B cell (primary cell): ENCODE results near the gene OR8U1. TPM values are rescaled to one million over a fixed set of nuclear protein-coding genes. Genes with fewer than 3 reads are reported as not detected.

Experiments
- ATAC-seq: fragments of 200-7000 bp; cut with Tn5 transposase; one replicate; pipeline ENCODE4 v1.10.0; 2021; ENCODE audit warnings: low read depth, mild to moderate bottlenecking, moderate number of reproducible peaks, moderate library complexity
- CTCF ChIA-PET: fragments of 350-600 bp; sonication (Branson Sonifier 250); formaldehyde crosslinking; loops from one replicate; lab custom pipeline; 2021; ENCODE audit warnings: antibody characterized with exemption, inconsistent platforms; lab: Charles Lee
- POLR2A ChIA-PET: fragments of 350-600 bp; sonication (Branson Sonifier 250); formaldehyde crosslinking; loops from one replicate; lab custom pipeline; 2021; ENCODE audit warnings: antibody characterized with exemption; lab: Charles Lee
- DNase-seq: peaks from one replicate; pipeline ENCODE4 v3.0.0; 2013
- H2AFZ ChIP-seq: 2 replicates; pipeline ENCODE4 v1.6.1; 2012; ENCODE audit warnings: mild to moderate bottlenecking, low read depth, low read length; ENCODE audit not compliant: insufficient read depth, poor library complexity, severe bottlenecking
- H3K27ac ChIP-seq, 2 donors: 1 replicate in 1 of 2; 2 replicates in 1 of 2; pipeline ENCODE4 v1.5.1; 2012 to 2013; ENCODE audit warnings: low read length in 2 of 2, mild to moderate bottlenecking in 2 of 2, moderate library complexity in 1 of 2
- H3K27me3 ChIP-seq, 4 experiments: fragments of 200-600 bp in 1 of 4; sonication (generic) in 1 of 4; replicated peaks in 1 of 4; 1 replicate in 2 of 4; 2 replicates in 2 of 4; pipeline versions ENCODE4 v1.6.1 to v1.7.0; 2013 to 2016; ENCODE audit warnings: low read length in 3 of 4, mild to moderate bottlenecking in 2 of 4, mixed read lengths in 1 of 4, moderate library complexity in 1 of 4; ENCODE audit not compliant: insufficient read depth in 4 of 4, control insufficient read depth in 3 of 4; ENCODE audit errors: control extremely low read depth in 1 of 4
- H3K36me3 ChIP-seq, 2 experiments: replicated peaks in 1 of 2; 1 replicate in 1 of 2; 2 replicates in 1 of 2; pipeline versions ENCODE4 v1.6.1 to v1.7.1; 2013; ENCODE audit warnings: low read length in 1 of 2; ENCODE audit not compliant: insufficient read depth in 2 of 2, control insufficient read depth in 1 of 2; ENCODE audit errors: control extremely low read depth in 1 of 2, extremely low read depth in 1 of 2
- H3K4me1 ChIP-seq, 2 donors: fragments of 200-600 bp in 1 of 2; sonication (generic) in 1 of 2; 1 replicate in 1 of 2; 2 replicates in 1 of 2; pipeline versions ENCODE4 v1.5.1 to v1.6.1; 2013 to 2017; ENCODE audit warnings: low read length in 2 of 2; ENCODE audit not compliant: control insufficient read depth in 2 of 2, insufficient read depth in 2 of 2
- H3K4me2 ChIP-seq: replicated peaks from 2 replicates; pipeline ENCODE3; 2012; ENCODE audit warnings: mild to moderate bottlenecking, low read depth, low read length; ENCODE audit not compliant: poor library complexity, severe bottlenecking
- H3K4me3 ChIP-seq, 5 experiments: fragments of 200-600 bp in 1 of 5; sonication (generic) in 1 of 5; 1 replicate in 3 of 5; 2 replicates in 2 of 5; pipeline versions ENCODE4 v1.5.1 to v1.7.0; 2011 to 2016; ENCODE audit warnings: low read length in 4 of 5, mild to moderate bottlenecking in 4 of 5, low read depth in 2 of 5, control low read depth in 1 of 5, moderate library complexity in 1 of 5; ENCODE audit not compliant: insufficient read depth in 1 of 5; ENCODE audit errors: control extremely low read depth in 1 of 5, extremely low read depth in 1 of 5
- H3K79me2 ChIP-seq: fragments of 200-600 bp; sonication (generic); one replicate; pipeline ENCODE4 v1.6.0; 2016; ENCODE audit warnings: low read length; ENCODE audit not compliant: control insufficient read depth, insufficient read depth
- H3K9ac ChIP-seq: fragments of 200-600 bp; sonication (generic); 2 replicates; pipeline ENCODE4 v1.6.1; 2017; ENCODE audit warnings: mild to moderate bottlenecking, low read length, moderate library complexity
- H3K9me3 ChIP-seq, 3 donors: one replicate each; pipeline versions ENCODE4 v1.6.1 to v1.7.1; 2013; ENCODE audit warnings: low read length in 2 of 3; ENCODE audit not compliant: control insufficient read depth in 2 of 3, insufficient read depth in 1 of 3; ENCODE audit errors: control extremely low read depth in 1 of 3
- H4K20me1 ChIP-seq: 2 replicates; pipeline ENCODE4 v1.6.0; 2012; ENCODE audit warnings: mild to moderate bottlenecking, low read length; ENCODE audit not compliant: insufficient read depth, control insufficient read depth, poor library complexity, severe bottlenecking
- H3K27ac Mint-ChIP-seq: one replicate; pipeline ENCODE4 v1.8.0; 2021; ENCODE audit warnings: mixed read lengths
- H3K27me3 Mint-ChIP-seq: one replicate; pipeline ENCODE4 v1.8.0; 2021; ENCODE audit warnings: mixed read lengths
- H3K4me1 Mint-ChIP-seq: one replicate; pipeline ENCODE4 v1.8.0; 2021; ENCODE audit warnings: mixed read lengths
- H3K4me3 Mint-ChIP-seq: one replicate; pipeline ENCODE4 v1.8.0; 2021; ENCODE audit warnings: mixed read lengths
- H3K9me3 Mint-ChIP-seq: one replicate; pipeline ENCODE4 v1.8.0; 2022; ENCODE audit warnings: mixed read lengths; ENCODE audit not compliant: insufficient read depth
- EZH2 ChIP-seq: IDR thresholded peaks from 2 replicates; pipeline ENCODE4 v1.6.1; 2012; ENCODE audit warnings: borderline replicate concordance, low read depth, mild to moderate bottlenecking, moderate library complexity, low read length; ENCODE audit not compliant: insufficient read depth, poor library complexity, severe bottlenecking
- WGBS: methylation state at CpG from one replicate; pipeline ENCODE4 v1.1.5; 2013; ENCODE audit warnings: missing lambda C conversion rate; ENCODE audit not compliant: insufficient coverage; 5-methylcytosine and 5-hydroxymethylcytosine counted together
- intact Hi-C: fragments of 100-400 bp; cut with micrococcal nuclease; formaldehyde crosslinking; loops from one replicate; pipeline ENCODE4 v1.10.0; 2022
- polyA minus RNA-seq: library from RNA; depleted of rRNA, polyadenylated mRNA; stranded (reverse); fragments of >200 nt; gene quantifications from 2 replicates; pipeline ENCODE4 v1.2.3, GENCODE V29; 2012
- polyA plus RNA-seq: library from polyadenylated mRNA; depleted of rRNA; stranded (reverse); fragments of >200 nt; gene quantifications from 2 replicates; pipeline ENCODE4 v1.2.3, GENCODE V29; 2012
- total RNA-seq, 2 donors: library from RNA; stranded (reverse); fragments of 120-200 nt in 1 of 2; gene quantifications; 1 replicate in 1 of 2; 2 replicates in 1 of 2; pipeline versions ENCODE4 v1.2.3 to v1.2.4, GENCODE V29; 2013 to 2022
- TF ChIP-seq, protein P1 (sequence below): fragments of 200-600 bp; IDR thresholded peaks from one replicate; pipeline ENCODE4 v1.8.0; 2022; ENCODE audit warnings: antibody characterized with exemption, mild to moderate bottlenecking

The OR8U1 gene
- total RNA-seq (not detected in 2 replicates), polyA plus RNA-seq (not detected in 2 replicates), polyA minus RNA-seq (not detected in 2 replicates)
- not detected for total RNA-seq (2013)

DNA sequence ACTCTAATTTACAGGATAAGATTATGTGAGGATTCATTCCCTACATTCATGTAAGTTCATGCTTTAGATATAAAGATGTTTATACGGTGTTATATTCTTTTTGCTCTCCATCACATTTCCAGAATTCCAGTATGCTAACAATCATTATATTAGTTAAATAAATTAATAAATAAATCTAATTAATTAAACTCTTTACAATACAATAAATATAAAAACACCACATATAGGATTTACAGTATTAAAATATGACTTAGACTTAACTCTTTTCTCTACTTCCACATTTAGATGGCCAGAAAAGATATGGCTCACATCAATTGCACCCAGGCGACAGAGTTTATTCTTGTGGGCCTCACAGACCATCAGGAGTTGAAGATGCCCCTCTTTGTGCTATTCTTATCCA lies at the start of gene OR8U1:
OR8U1 (plus strand) TSS at position 301 of the 400 bp plus-strand sequence; CDS start at position 301, 0 bp downstream.
- Histone ChIP-seq H3K4me3 (no peak within 1 kb of the TSS), H3K27ac (no peak within 1 kb of the TSS), H3K9ac (no peak within 1 kb of the TSS), H3K27me3 (no peaks in the 10 kb centered on the region), H3K4me2 (no peak within 1 kb of the TSS), H3K79me2 (no peaks in the 10 kb centered on the region), H2AFZ (no peak within 1 kb of the TSS), H3K9me3 (peaks cover 0 to 4% (median 0%) of the 10 kb centered on the region in 3 donors), H3K4me1 (no peaks in the 10 kb centered on the region), H3K36me3 (no peaks in the 10 kb centered on the region), H4K20me1 (no peaks in the 10 kb centered on the region)
- no peak within 1 kb of the TSS for H3K4me3 Mint-ChIP-seq
- ATAC-seq (no peak), DNase-seq (no peak)
- H3K27me3 Mint-ChIP-seq = no peaks in the 10 kb centered on the region
- H3K27ac Mint-ChIP-seq = no peak within 1 kb of the TSS
- CTCF ChIA-PET = interaction anchor here (1.4 kb wide), 1 partner anchor 14 kb away, joined by 3 read pairs; no protein-coding TSS in a partner anchor
- peaks cover 9% of the 10 kb centered on the region for H3K9me3 Mint-ChIP-seq
- intact Hi-C loops = loop anchor here (10.0 kb wide), 1 partner anchor 61 kb away; the partner anchor contains the start of gene OR8K3
- POLR2A ChIA-PET = no interaction called here
- TF ChIP-seq, protein P1, sequence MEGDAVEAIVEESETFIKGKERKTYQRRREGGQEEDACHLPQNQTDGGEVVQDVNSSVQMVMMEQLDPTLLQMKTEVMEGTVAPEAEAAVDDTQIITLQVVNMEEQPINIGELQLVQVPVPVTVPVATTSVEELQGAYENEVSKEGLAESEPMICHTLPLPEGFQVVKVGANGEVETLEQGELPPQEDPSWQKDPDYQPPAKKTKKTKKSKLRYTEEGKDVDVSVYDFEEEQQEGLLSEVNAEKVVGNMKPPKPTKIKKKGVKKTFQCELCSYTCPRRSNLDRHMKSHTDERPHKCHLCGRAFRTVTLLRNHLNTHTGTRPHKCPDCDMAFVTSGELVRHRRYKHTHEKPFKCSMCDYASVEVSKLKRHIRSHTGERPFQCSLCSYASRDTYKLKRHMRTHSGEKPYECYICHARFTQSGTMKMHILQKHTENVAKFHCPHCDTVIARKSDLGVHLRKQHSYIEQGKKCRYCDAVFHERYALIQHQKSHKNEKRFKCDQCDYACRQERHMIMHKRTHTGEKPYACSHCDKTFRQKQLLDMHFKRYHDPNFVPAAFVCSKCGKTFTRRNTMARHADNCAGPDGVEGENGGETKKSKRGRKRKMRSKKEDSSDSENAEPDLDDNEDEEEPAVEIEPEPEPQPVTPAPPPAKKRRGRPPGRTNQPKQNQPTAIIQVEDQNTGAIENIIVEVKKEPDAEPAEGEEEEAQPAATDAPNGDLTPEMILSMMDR = no peak
- no peak for TF ChIP-seq EZH2
- no peaks in the 10 kb centered on the region for H3K4me1 Mint-ChIP-seq
- WGBS = 56% methylated on average over 1 of the region's 2 CpGs

DNA sequence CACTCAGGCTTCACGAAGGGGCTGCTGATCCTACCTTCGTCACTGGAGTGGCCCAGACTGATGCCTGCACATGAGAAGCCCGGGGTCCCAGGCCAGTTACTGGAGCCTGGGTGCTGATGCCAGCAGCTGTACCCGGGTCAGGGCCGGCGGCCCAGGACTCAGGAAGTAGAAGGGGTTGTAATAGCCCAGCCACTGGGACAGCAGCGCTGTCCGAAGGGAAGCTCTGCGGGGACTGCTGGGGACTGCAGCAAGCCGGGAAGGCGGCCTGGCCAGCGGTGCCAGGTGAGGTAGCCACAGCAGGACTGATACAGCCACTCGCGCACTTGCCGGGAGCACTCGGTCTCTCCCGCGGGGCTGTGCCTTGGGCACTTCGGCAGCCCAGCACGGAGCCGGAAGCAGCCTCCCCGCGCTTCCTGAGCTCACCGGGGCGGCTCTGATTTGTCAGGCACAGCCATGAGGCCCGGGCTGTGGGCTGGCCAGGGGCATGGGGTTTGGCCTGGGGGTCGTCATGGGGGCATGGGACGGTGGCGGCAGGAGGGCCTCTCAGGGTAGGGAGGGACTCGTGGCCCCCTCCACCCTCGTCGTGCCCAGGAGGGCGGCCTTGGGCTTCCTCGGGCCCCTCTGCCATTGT lies 43.4 kb upstream of the OR8U1 start:
- H3K4me1 Mint-ChIP-seq = no peaks in the 10 kb centered on the region
- Histone ChIP-seq H2AFZ (no peak overlapping the region), H3K4me3 (no peak overlapping the region), H4K20me1 (no peaks in the 10 kb centered on the region), H3K79me2 (no peaks in the 10 kb centered on the region), H3K9me3 (peaks cover 0 to 13% (median 2%) of the 10 kb centered on the region in 3 donors), H3K4me2 (no peak overlapping the region), H3K36me3 (no peaks in the 10 kb centered on the region), H3K4me1 (no peaks in the 10 kb centered on the region), H3K27ac (no peak overlapping the region), H3K27me3 (no peaks in the 10 kb centered on the region), H3K9ac (no peak overlapping the region)
- intact Hi-C loops = no loop called here
- H3K27ac Mint-ChIP-seq = no peak overlapping the region
- TF ChIP-seq EZH2 = no peak
- TF ChIP-seq, protein P1 = no peak
- ChIA-PET POLR2A (no interaction called here), CTCF (no interaction called here)
- H3K4me3 Mint-ChIP-seq = no peak overlapping the region
- no peak for DNase-seq
- H3K9me3 Mint-ChIP-seq = no peaks in the 10 kb centered on the region
- 87% methylated on average over 34 of the region's 34 CpGs for WGBS
- H3K27me3 Mint-ChIP-seq = no peaks in the 10 kb centered on the region
- ATAC-seq = no peak
